GM20000 (cell line): Measurements from ENCODE around the gene LAMP5.

Experiments used
- DNase-seq: peaks from one replicate; pipeline ENCODE4 v3.0.0; 2012; ENCODE audit warnings: low spot score
- CTCF ChIP-seq: IDR thresholded peaks from 2 replicates; pipeline ENCODE4 v1.5.1; 2012; ENCODE audit warnings: mild to moderate bottlenecking, control low read depth; ENCODE audit errors: extremely low read depth, missing control alignments

LAMP5 gene

GRCh38 chr20:9515741-9516233 is 1.4 kb downstream of the LAMP5 start:
- DNase-seq: no peak
- no peak for TF ChIP-seq CTCF

DNA sequence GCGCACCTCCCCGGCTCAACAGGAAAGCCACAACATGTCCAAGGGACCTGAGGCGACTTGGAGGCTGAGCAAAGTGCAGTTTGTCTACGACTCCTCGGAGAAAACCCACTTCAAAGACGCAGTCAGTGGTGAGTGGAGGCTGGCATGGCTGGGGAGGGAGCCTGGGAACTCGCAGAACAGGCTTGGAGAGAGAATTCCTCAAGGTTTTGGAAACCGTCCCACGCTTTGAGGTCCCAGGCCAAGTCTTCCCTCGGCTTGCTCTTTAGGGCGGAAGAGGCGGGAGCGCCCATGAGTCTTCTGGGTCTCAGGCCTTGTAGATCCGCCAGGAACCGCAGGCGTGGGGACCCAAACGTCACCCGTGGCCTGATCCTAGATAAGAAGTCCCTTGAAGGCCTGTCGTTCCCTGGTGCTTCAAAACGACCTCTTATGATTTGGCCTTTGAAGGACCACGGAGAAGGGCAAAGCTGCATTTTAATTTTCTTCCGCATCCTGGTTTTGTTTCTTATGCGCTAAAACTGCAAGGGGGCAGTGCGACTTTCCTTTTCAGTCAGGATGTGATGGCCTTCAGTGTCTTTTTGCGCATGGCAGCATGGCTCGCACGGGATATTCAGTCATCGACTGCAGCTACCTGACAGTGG is 2.0 kb downstream of the LAMP5 start:
- DNase-seq: no peak
- TF ChIP-seq CTCF: no peak

DNA sequence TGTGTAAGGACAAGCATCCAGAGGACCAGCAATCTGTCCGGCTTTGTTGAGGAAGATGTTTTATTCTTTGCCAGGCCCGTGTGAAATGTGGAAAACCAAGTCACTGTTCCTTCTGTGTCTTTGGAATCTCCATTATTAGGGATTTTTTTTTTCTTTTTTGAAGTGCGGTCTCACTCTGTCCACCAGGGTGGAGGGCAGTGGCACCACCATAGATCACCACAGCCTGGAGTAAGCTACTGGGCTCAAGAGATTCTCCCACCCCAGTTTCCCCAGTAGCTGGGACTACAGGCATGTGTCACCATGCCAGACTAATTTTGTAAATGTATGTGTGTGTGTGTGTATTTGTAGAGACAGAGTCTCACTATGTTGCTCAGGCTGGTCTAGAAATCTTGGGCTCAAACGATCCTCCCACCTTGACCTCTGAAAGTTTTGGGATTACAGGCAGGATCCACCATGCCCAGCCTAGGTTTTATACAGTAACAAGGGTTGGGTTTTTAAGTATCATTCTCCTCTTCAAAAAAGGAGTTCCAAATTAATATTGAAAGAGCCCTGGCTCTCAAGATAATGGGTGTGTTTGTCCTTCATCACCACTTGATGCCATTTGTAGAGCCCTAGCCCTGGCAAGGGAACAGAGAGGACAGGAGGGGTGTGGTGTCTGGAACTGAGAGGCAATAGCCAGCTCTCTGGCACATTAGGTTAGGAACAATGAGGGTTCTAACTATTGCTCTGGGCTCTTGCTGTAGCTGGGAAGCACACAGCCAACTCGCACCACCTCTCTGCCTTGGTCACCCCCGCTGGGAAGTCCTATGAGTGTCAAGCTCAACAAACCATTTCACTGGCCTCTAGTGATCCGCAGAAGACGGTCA is 3.1 kb downstream of the LAMP5 start:
- no peak for TF ChIP-seq CTCF

DNA sequence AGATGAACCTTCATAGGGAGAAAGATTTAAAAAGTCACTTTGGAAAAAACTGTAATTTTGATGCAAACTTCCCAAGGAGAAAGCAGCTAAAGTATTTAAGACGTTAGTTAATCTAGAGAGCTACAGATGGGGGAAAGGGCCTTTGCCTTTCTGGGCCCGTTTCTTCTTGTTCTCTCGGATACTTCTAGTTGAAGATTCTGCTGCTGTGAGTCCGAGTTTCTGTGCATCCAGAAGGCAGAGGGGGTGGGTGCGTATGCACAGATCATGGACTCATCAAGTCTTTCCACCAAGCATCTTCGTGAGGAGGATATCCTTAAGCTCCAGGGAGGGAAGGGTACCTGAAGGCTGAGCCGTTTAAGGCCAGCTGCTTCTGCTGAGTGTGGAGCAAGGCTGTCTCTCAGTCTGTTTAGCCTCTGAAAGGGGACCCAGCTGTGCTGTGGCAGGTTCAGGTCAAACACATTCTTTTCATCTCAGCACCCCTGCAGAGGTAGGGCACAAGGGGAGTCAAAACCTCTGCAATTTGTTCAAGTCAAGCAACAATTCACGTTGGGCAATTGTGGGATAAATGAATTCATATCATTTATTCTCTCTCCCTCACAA is 4.3 kb downstream of the LAMP5 start:
- TF ChIP-seq CTCF: no peak
- no peak for DNase-seq

More for the DNA sequence above, 3.1 kb downstream of the LAMP5 start:
- no peak for DNase-seq

GRCh38 chr20:9520086-9520485 is 5.7 kb downstream of the LAMP5 start:
- TF ChIP-seq CTCF: no peak
- DNase-seq: no peak

GRCh38 chr20:9523636-9524035 is 9.2 kb downstream of the LAMP5 start:
- no peak for TF ChIP-seq CTCF
- DNase-seq: no peak

- no peak for TF ChIP-seq CTCF
- DNase-seq: no peak
Measured at GRCh38 chr20:9531581-9531980, 17.2 kb downstream of the LAMP5 start.
